AG08395 (cell line): ENCODE measurements around the gene ENTREP1.
"Not testable (repeated sequence)": the region's sequence is repeated elsewhere in the genome, so short reads cannot be mapped to it uniquely, and the experiment has no call there.

Experiments used
- DNase-seq: peaks from one replicate; pipeline ENCODE4 v3.0.0; 2012; ENCODE audit warnings: mixed read lengths, low spot score

The ENTREP1 gene

DNA sequence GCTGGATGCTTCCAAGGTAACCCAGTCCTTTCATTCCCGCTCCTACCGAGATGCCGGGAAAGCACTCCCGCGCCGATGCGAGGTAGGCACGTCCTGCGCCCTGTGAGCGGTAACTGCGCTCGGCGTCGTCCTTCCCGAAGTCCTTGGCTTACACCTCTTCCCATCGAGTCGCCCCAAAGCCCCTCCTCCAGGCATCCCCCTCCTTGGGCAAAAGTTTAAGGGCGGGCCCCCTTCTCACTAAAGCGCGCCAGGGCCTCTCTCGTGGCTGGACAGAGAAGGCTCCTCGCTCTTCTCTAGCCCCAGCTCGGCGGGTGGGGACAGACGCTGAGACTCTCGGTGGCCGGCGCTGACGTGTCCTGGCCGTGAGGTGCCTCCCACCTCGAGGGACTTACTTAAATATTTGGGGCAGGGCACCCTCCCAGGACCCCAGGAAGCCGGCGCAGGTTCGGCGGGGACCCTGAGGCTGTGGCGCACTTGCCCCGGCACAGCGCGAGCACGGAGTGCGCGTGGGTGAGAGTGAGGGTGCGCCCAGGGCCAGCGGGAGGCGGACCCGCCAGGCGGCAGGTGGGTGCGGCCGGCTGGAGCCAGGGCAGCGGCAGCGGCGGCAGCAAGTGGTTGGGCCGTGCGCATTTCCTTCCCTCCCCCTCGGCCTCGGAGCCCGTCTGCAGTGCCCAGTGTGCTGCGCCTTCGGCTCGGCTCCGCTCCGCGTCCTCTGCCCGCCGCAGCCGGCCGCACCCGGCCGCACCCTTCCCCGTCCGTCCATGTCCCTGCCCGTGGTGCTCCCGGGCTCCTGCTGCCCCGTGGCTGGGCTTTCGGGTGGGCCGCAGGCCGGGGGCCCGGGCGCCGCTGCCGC is at the start of gene ENTREP1:
TSS of gene ENTREP1 (plus strand) at position 667 of the 853 bp plus-strand sequence. CDS start at position 762, 95 bp downstream.
- DNase-seq = peak; percentile 33

- no peak for DNase-seq
These were observed 48.2 kb upstream of the ENTREP1 start for GRCh38 chr9:69276775-69277174.

DNA sequence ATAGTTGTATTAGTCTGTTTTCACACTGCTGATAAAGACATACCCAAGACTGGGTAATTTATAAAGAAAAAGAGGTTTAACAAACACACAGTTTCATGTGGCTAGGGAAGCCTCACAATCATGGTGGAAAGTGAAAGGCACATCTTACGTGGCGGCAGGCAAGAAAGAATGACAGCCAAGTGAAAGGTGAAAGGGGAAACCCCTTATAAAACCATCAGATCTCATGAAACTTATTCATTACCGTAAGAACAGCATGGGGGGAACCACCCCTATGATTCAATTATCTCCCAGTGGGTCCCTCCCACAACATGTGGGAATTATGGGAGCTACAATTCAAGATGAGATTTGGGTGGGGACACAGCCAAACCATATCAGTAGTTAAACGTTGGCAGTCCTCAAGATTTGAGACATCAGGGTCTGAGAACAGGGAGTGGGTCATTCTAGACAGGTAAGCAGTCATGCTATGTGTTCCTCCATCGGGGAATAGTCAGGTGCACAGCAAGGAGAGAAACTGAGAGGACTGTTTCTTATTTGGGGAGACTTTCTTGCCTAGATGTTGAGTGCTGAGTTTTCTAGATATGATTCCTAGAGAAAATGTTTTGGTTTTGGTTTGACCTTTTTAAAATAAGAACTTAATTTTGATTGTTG is 45.8 kb upstream of the ENTREP1 start:
- DNase-seq = no peak

- no peak for DNase-seq
These were observed 45.3 kb upstream of the ENTREP1 start for GRCh38 chr9:69279733-69280132.

DNA sequence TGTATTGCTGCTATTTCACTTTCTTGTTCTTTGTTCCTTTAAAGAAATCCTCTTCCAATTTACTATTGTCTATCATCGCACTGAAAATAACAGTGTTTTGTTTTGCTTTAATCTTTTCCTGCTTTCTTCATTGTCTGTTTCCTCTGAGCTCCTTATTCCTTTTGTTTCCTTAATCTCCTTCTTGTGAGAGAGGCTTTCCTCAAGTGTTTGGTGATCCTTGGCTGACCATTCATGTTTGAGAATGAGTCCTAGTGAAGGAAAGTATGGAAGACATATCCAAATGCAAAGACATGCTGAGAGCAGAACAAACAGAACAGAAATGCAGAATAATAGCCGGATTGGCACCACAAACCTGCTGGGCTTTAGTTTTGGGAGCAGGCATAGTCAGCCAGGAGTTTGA is 42.0 kb upstream of the ENTREP1 start:
- no peak for DNase-seq

DNA sequence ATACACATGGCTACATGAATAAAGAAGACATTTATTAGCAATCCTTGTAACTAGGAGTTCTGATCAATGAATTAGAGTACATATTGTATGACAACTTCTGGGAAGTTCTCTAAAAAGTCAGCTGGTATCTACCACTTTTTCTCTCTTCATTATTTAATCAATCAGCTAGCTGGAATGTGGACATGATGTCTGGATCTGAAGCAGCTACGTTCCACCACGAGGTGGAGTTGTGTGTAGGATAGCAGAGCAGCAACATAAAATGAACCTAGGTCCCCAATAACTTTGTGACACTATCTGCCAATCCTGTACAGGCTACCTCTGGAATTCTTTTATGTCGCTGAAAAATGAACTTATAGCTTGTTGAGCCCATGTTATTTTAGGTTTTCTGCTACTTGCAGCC is 32.9 kb upstream of the ENTREP1 start:
- DNase-seq = no peak

GRCh38 chr9:69293156-69293555 is 31.9 kb upstream of the ENTREP1 start:
- DNase-seq = no peak

DNA sequence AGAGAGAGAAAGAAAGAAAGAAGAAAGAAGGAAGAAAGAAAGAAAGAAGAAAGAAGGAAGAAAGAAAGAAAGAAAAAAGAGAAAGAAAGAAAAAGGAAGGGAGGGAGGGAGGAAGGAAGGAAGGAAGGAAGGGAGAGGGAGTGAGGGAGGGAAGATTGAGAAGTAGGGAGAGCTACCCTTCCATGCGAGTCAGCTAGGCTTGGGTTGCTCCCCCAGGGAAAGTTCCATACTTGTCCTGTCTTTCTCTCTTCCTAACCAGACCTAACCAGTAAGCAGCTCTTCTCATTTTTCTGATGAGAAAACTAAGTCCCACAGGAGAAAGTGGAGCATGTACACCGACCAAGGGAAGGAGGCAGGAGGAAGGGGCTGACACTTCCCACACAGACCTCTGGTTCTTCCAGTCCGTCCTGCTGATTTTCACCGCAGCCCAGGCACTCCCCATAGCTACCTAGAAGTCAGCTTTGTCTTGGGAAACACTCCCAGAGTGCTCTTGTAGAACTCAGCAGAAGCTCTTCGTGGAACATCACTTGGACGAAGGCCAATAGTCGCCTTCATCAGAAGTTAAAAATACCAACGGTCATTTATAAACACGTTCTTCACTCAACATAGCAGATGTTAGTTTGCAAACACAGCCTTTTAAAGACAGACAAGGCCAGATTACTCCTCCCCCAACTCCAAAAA is 29.0 kb upstream of the ENTREP1 start:
- peak; percentile 2 for DNase-seq

GRCh38 chr9:69297300-69297980 is 27.6 kb upstream of the ENTREP1 start:
- DNase-seq = no peak

DNA sequence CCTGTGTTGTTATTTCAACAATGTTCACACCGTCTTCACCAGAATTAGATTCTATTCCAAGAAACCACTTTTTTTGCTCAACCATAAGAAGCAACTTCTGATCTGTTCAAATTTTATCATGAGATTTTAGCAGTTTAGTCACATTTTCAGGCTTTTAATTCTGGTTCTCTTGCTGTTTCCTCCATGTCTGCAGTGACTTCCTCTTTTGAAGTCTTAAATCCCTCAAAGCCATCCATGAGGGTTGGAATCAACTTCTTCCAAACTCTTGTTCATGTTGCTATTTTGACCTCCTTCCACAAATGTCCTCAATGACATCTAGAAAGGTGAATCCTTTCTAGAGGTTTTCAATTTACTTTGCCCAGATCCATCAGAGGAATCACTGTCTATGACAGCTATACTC is 25.7 kb upstream of the ENTREP1 start:
- no peak for DNase-seq

DNA sequence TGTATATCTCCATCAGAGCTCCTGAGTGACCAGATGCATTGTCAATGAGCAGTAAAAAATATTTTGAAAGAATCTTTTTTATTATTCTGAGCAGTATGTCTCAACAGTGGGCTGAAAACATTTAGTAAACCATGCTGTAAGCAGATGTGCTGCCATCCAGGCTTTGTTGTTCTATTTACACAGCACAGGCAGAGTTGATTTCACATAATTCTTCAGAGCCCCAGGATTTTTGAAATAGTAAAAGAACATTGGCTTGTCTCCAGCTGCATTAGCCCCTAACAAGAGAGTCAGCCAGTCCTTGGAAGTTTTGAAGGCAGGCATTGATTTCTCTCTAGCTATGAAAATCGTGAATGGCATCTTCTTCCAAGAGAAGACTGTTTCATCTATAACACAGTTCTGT is 25.2 kb upstream of the ENTREP1 start:
- no peak for DNase-seq

GRCh38 chr9:69303331-69303730 is 21.7 kb upstream of the ENTREP1 start:
- no peak for DNase-seq

GRCh38 chr9:69306895-69307445 is 18.0 kb upstream of the ENTREP1 start:
- DNase-seq = not testable (repeated sequence)

DNA sequence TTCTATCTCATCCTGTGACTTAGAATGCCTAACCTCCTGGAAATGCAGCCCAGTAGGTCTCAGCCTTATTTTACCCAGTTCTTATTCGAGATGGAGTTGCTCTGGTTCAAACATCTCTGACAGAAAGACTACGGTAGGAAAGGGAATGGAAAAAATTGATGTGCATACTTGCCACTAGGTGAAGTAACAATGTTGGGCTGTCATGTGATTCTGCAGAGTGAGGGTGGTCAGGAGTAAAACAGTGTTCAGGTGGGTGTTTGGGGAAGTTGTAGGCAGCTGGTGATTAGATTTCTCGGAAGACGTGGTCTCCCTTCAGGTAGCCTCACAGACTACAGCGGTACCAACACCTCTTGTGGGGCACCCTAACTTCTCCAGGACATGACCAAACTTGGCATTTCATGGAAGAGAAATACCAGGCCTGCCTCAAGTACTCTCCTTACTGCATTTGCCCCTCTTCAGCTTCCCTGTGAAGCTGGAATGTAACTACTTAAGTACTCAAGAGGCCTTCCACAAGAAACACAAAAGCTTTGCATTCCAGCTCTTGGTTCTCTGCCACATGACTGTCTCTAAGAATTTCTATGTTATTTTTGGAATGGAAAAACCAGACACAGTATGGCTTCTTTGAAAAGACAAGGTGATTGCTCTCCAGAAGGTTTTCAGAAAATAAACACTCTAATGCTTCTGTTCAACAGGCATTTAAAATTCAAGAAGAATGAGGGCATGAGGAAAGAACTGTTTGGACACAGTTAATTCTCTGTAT is 17.4 kb upstream of the ENTREP1 start:
- DNase-seq = peak; percentile 51

DNA sequence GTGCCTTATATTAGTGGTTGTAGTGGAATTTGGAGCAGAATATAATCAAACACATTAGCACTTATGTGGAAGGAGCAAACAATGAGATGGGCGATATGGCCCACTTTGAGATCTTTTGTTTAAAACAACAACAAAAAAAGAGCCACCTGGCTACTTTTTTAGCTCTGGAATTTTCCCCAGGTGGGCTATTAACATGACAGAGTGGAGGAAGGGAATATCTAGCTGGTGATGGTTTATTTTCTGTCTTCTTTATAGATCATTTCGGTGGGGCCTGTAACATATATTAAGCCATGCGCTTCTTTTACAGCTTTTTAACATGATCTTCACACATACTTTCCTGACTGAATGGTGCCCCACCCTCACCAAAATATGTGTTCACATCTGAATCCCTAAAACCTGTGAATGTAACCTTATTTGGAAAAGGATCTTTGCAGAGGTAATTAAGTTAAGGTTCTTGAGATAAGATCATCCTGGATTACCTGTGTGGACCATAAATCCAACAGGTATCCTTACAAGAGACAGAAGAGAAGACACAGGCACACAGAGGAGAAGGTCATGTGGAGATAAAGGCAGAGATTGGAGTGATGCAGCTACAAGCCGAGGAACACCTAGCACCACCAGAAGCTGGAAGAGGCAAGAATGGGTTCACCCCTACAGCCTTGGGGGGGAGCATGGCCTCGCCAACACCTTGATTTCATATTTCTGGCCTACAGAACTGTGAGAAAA is 16.6 kb upstream of the ENTREP1 start:
- DNase-seq = no peak

DNA sequence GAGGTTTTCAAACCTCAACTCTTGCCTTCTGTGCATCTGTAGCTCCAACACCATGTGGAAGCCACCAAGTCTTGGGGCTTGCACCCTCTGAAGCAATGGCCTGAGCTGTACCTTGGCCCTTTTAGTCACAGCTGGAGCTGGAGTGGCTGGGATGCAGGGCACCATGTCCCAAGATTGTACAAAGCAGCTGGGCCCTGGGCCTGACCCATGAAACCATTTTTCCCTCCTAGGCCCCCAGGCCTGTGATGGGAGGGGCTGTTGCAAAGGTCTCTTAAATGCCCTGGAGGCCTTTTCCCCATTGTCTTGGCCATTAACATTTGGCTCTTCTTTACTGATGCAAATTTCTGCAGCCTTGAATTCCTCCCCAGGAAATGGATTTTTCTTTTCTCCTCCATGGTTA is 11.8 kb upstream of the ENTREP1 start:
- DNase-seq = no peak

DNA sequence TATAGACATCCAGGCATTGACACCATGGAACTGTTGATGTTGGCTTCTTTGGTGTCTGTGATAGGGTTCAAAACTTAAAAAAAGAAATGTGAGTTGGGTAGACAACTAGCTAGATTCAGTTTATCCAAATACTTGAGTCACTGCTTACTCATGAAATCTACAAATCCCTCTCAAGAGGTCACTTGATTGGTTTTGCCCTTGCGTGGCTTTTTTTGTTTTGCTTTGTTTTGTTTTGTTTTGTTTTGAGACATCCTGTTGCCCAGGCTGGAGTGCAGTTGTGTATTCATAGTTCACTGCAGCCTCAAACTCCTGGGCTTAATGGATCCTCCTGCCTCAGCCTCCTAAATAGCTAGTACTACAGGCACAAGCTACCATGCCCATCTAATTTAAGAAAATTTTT is 10.5 kb upstream of the ENTREP1 start:
- DNase-seq = no peak

GRCh38 chr9:69317081-69317480 is 7.9 kb upstream of the ENTREP1 start:
- DNase-seq = no peak

DNA sequence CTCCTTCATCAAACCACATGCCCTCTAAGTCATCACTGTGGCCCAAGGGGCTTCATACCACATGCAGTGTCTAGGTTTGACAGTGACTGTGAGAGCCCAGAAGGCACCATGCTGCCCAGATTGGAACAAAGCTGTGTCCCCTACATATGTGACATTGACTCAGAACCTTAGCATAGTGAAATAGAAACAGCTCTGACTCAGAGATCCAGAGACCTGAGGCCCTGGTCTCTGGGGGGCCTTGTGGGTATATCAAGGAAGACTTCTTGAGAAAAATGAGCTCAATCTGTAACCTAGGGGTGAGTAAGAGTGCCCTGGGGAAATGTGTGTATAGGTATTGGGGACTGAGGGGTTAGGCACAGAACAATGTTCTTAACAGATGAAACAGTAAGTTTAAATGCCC is 7.1 kb upstream of the ENTREP1 start:
- no peak for DNase-seq

DNA sequence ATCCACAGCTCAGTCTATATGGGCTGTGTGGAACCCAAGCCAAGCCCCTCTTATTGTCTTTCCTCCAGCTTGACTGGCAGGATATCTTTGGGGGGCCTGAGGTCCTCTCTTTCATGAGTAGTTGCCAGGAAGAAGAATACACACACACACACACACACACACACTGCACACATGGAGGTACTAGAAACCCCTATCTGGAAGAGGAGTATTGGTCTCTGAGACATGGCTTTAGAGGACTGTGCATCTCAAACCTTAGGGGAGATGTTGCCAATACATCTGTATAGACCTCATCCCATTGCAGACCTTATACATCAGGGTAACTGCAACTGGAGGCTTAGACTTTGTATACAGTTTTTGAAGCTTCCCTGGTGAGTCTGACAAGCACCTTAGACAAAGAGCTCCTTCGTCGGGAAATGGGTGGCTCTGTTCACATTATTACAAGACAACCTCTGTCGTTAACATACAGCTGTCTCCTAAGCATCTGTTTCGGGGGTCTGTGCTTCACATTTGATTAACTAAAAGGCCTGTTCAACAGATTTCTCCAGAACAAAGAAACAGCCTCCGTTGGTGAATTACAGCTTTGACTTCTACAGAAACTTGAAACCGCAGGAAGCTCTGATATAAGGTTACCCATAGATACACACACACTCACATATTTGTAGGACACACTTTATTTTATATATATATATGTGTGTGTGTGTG is 5.5 kb upstream of the ENTREP1 start:
- no peak for DNase-seq
